DOHH2 (cell line): ENCODE results near the gene CNTLN.

Experiments used
- H3F3A ChIP-seq: fragments of 200-600 bp; sonication (generic), shearing (Covaris generic); 2 replicates; pipeline ENCODE4 v1.6.0; 2016; ENCODE audit warnings: antibody characterized with exemption, mild to moderate bottlenecking; ENCODE audit not compliant: control insufficient read depth, insufficient read depth
- H3K27ac ChIP-seq: fragments of 200-600 bp; sonication (generic); 2 replicates; pipeline ENCODE4 v1.5.1; 2014; ENCODE audit warnings: low read depth, mild to moderate bottlenecking, low read length, moderate library complexity
- H3K27me3 ChIP-seq: fragments of 200-600 bp; sonication (generic); 2 replicates; pipeline ENCODE4 v1.6.1; 2014; ENCODE audit warnings: mild to moderate bottlenecking, low read length, mixed read lengths; ENCODE audit not compliant: control insufficient read depth
- H3K36me3 ChIP-seq: fragments of 200-600 bp; sonication (generic); 2 replicates; pipeline ENCODE4 v1.6.1; 2014; ENCODE audit warnings: mild to moderate bottlenecking, low read length, moderate library complexity, mixed read lengths; ENCODE audit not compliant: control insufficient read depth
- H3K4me1 ChIP-seq: fragments of 200-600 bp; sonication (generic); 2 replicates; pipeline ENCODE4 v1.6.1; 2014; ENCODE audit warnings: mild to moderate bottlenecking, low read length, mixed read lengths; ENCODE audit not compliant: control insufficient read depth
- H3K4me2 ChIP-seq: fragments of 200-600 bp; sonication (generic); 2 replicates; pipeline ENCODE4 v1.6.0; 2014; ENCODE audit warnings: mild to moderate bottlenecking, low read length, moderate library complexity
- H3K4me3 ChIP-seq: fragments of 200-600 bp; sonication (generic); 2 replicates; pipeline ENCODE4 v1.5.1; 2014; ENCODE audit warnings: mild to moderate bottlenecking, low read length, mixed read lengths
- H3K79me2 ChIP-seq: fragments of 200-600 bp; sonication (generic); 2 replicates; pipeline ENCODE4 v1.6.1; 2014; ENCODE audit warnings: mild to moderate bottlenecking, low read length, mixed read lengths; ENCODE audit not compliant: control insufficient read depth
- H3K9me2 ChIP-seq: fragments of 200-600 bp; sonication (generic); replicated peaks from 2 replicates; pipeline ENCODE4 v1.6.1; 2014; ENCODE audit warnings: mild to moderate bottlenecking, low read length, mixed read lengths; ENCODE audit not compliant: control insufficient read depth
- H3K9me3 ChIP-seq: fragments of 200-600 bp; sonication (generic); 2 replicates; pipeline ENCODE4 v1.6.1; 2014; ENCODE audit warnings: antibody characterized with exemption, low read length, mixed read lengths; ENCODE audit not compliant: control insufficient read depth, insufficient read depth
- H4K20me1 ChIP-seq: fragments of 200-600 bp; sonication (generic); 2 replicates; pipeline ENCODE4 v1.6.0; 2014; ENCODE audit warnings: low read depth, mild to moderate bottlenecking, antibody characterized with exemption, low read length, moderate library complexity; ENCODE audit not compliant: control insufficient read depth, insufficient read depth
- EZH2phosphoT487 ChIP-seq: fragments of 200-600 bp; sonication (generic); IDR thresholded peaks from 2 replicates; pipeline ENCODE4 v1.6.1; 2017; ENCODE audit warnings: borderline replicate concordance, mild to moderate bottlenecking, antibody characterized with exemption, low read length, moderate library complexity, mixed read lengths
- TF ChIP-seq, protein P1 (sequence below): fragments of 200-600 bp; sonication (generic); IDR thresholded peaks from one replicate; pipeline ENCODE4 v1.5.1; 2014; ENCODE audit warnings: antibody characterized with exemption, mild to moderate bottlenecking, low read depth, low read length; ENCODE audit not compliant: poor library complexity, severe bottlenecking

CNTLN gene

DNA sequence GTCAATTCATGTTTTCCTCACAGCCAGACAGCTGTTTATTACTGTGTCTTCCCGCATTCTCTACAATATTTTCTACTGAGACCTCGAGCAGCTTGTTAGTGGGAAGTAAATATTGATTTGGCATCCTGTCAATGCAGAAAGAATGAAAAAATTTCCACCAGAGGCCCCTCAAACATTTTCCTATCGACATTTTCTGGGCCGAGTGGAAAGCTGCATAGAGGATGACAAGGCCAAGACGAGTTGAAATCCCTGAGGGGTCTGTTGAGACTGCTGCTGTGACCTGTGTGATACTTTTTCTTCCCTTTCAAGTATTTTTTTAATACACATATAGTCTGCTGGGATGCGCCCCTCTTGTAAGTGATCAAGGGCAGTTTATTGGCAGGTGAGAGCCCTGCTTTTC lies 352.6 kb downstream of the CNTLN start:
- no peaks in the 10 kb centered on the region for H3K9me2 ChIP-seq
- no peak overlapping the region for H3K27ac ChIP-seq
- TF ChIP-seq, protein P1, sequence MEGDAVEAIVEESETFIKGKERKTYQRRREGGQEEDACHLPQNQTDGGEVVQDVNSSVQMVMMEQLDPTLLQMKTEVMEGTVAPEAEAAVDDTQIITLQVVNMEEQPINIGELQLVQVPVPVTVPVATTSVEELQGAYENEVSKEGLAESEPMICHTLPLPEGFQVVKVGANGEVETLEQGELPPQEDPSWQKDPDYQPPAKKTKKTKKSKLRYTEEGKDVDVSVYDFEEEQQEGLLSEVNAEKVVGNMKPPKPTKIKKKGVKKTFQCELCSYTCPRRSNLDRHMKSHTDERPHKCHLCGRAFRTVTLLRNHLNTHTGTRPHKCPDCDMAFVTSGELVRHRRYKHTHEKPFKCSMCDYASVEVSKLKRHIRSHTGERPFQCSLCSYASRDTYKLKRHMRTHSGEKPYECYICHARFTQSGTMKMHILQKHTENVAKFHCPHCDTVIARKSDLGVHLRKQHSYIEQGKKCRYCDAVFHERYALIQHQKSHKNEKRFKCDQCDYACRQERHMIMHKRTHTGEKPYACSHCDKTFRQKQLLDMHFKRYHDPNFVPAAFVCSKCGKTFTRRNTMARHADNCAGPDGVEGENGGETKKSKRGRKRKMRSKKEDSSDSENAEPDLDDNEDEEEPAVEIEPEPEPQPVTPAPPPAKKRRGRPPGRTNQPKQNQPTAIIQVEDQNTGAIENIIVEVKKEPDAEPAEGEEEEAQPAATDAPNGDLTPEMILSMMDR, result no peak
- no peak for TF ChIP-seq EZH2phosphoT487
- no peaks in the 10 kb centered on the region for H3K9me3 ChIP-seq
- H3K36me3 ChIP-seq, result no peaks in the 10 kb centered on the region
- no peaks in the 10 kb centered on the region for H3K79me2 ChIP-seq
- H3K4me3 ChIP-seq, result no peak overlapping the region
- H3K27me3 ChIP-seq, result no peaks in the 10 kb centered on the region
- no peaks in the 10 kb centered on the region for H3F3A ChIP-seq
- H4K20me1 ChIP-seq, result no peaks in the 10 kb centered on the region
- H3K4me2 ChIP-seq, result no peak overlapping the region
- H3K4me1 ChIP-seq, result no peaks in the 10 kb centered on the region

DNA sequence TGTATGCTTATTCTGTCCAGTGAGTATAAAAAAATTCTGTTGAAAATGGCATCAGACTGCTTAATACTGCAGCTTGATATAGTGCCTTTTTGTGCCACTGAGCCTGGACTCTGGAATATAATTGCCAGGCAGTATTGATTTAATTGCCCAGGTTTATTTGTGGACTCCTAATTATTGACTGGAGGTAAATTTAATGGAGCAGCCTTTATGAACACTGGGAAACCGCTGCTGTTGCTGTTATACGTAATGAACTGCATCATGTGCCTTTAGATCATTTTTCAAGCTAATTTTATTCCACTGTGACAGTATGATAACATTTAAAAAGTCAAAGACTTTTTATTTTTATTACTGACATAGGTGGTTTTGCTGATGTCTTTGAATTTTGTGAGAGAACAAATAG lies 353.8 kb downstream of the CNTLN start:
- H3F3A ChIP-seq, result no peaks in the 10 kb centered on the region
- no peaks in the 10 kb centered on the region for H3K79me2 ChIP-seq
- no peaks in the 10 kb centered on the region for H3K27me3 ChIP-seq
- no peaks in the 10 kb centered on the region for H4K20me1 ChIP-seq
- no peaks in the 10 kb centered on the region for H3K9me2 ChIP-seq
- TF ChIP-seq, protein P1, result no peak
- no peak for TF ChIP-seq EZH2phosphoT487
- no peaks in the 10 kb centered on the region for H3K4me1 ChIP-seq
- no peak overlapping the region for H3K4me3 ChIP-seq
- H3K4me2 ChIP-seq, result no peak overlapping the region
- H3K27ac ChIP-seq, result no peak overlapping the region
- no peaks in the 10 kb centered on the region for H3K36me3 ChIP-seq
- H3K9me3 ChIP-seq, result no peaks in the 10 kb centered on the region

DNA sequence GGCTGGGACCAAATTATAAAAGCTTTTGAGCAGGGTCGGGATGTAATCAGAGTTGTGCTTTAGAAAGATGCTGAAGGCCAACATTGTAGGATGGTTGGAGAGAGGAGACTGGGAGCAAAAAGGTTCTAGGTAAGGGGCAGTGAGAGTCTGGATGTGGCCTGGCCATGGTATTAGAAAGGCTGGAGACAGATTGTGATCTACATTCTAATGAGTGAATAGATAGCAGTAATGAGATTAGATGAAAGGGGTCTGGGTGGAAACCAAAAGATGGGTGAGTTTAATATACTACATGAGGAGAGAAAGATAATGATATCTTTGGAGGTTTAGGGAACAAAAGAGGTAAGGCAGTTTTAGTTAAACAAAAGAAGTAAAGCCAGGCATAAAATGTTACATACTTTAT lies 355.3 kb downstream of the CNTLN start:
- no peaks in the 10 kb centered on the region for H3K79me2 ChIP-seq
- no peaks in the 10 kb centered on the region for H3K9me3 ChIP-seq
- no peaks in the 10 kb centered on the region for H3K27me3 ChIP-seq
- no peaks in the 10 kb centered on the region for H4K20me1 ChIP-seq
- no peaks in the 10 kb centered on the region for H3K4me1 ChIP-seq
- H3K36me3 ChIP-seq, result no peaks in the 10 kb centered on the region
- no peak overlapping the region for H3K4me2 ChIP-seq
- H3K27ac ChIP-seq, result no peak overlapping the region
- H3K4me3 ChIP-seq, result no peak overlapping the region
- no peaks in the 10 kb centered on the region for H3K9me2 ChIP-seq
- no peaks in the 10 kb centered on the region for H3F3A ChIP-seq
- TF ChIP-seq EZH2phosphoT487, result no peak
- TF ChIP-seq, protein P1, result no peak

DNA sequence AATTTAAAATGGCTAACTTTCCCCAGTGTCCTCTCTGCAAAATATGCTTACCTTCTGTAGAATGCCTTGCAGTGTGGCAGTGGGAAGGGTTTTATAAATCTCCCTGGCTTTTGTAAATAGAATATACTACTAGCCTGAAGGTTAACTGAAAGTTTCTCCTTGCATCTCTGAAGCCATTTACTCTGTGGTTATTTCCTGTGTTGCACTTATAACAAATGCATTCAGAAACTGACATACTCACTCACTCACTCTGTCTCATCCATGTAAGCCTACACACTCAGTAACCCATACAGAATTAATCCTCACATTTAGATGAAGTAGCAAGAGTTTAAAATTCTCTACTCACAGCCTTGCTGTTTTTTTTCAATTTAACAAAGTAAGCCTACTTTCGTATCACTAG lies 356.9 kb downstream of the CNTLN start:
- Histone ChIP-seq H3F3A (no peaks in the 10 kb centered on the region), H4K20me1 (no peaks in the 10 kb centered on the region), H3K36me3 (no peaks in the 10 kb centered on the region), H3K9me3 (no peaks in the 10 kb centered on the region), H3K4me3 (no peak overlapping the region), H3K4me1 (no peaks in the 10 kb centered on the region), H3K27me3 (no peaks in the 10 kb centered on the region), H3K9me2 (no peaks in the 10 kb centered on the region), H3K27ac (no peak overlapping the region), H3K79me2 (no peaks in the 10 kb centered on the region), H3K4me2 (no peak overlapping the region)
- TF ChIP-seq, protein P1, result no peak
- no peak for TF ChIP-seq EZH2phosphoT487
